CD14-positive monocyte (primary cell): ENCODE results near the gene SP7. TPM values are rescaled to one million over a fixed set of nuclear protein-coding genes. Genes with fewer than 3 reads are reported as not detected.

Experiments used
- DNase-seq, 3 donors: peaks; one replicate each; pipeline ENCODE4 v3.0.0-alpha.2; 2011 to 2022
- H2AFZ ChIP-seq: 2 replicates; pipeline ENCODE4 v1.6.0; 2012; ENCODE audit warnings: mild to moderate bottlenecking, low read depth, low read length, inconsistent platforms; ENCODE audit not compliant: insufficient read depth, poor library complexity, severe bottlenecking
- H3K27ac ChIP-seq, 2 donors: 1 replicate in 1 of 2; 2 replicates in 1 of 2; pipeline ENCODE4 v1.5.1; 2012 to 2013; ENCODE audit warnings: low read length in 2 of 2, control low read depth in 1 of 2, inconsistent platforms in 1 of 2, low read depth in 1 of 2, mild to moderate bottlenecking in 1 of 2
- H3K27me3 ChIP-seq, 2 donors: one replicate each; pipeline versions ENCODE4 v1.6.0 to v1.6.1; 2011 to 2013; ENCODE audit warnings: low read length in 2 of 2; ENCODE audit not compliant: control insufficient read depth in 2 of 2, insufficient read depth in 2 of 2
- H3K36me3 ChIP-seq, 2 donors: replicated peaks in 1 of 2; 1 replicate in 1 of 2; 2 replicates in 1 of 2; pipeline versions ENCODE4 v1.5.1 to v1.6.1; 2012 to 2013; ENCODE audit warnings: low read length in 2 of 2, control low read depth in 1 of 2, inconsistent platforms in 1 of 2, mild to moderate bottlenecking in 1 of 2; ENCODE audit not compliant: insufficient read depth in 2 of 2, control insufficient read depth in 1 of 2
- H3K4me1 ChIP-seq, 2 donors: 1 replicate in 1 of 2; 2 replicates in 1 of 2; pipeline versions ENCODE4 v1.5.1 to v1.6.1; 2012 to 2013; ENCODE audit warnings: low read length in 2 of 2, control low read depth in 1 of 2, inconsistent platforms in 1 of 2, mild to moderate bottlenecking in 1 of 2, moderate library complexity in 1 of 2; ENCODE audit not compliant: insufficient read depth in 2 of 2, control insufficient read depth in 1 of 2
- H3K4me2 ChIP-seq: replicated peaks from 2 replicates; pipeline ENCODE3; 2012; ENCODE audit warnings: low read length, moderate library complexity, mild to moderate bottlenecking; ENCODE audit not compliant: poor library complexity, severe bottlenecking; ENCODE audit errors: extremely low read depth
- H3K4me3 ChIP-seq, 3 experiments: fragments of 200-600 bp in 1 of 3; sonication (generic) in 1 of 3; replicated peaks in 1 of 3; 1 replicate in 2 of 3; 2 replicates in 1 of 3; pipeline ENCODE4 v1.5.1; 2011 to 2013; ENCODE audit warnings: low read length in 3 of 3, mild to moderate bottlenecking in 3 of 3, control low read depth in 2 of 3, low read depth in 2 of 3, inconsistent platforms in 1 of 3, moderate library complexity in 1 of 3
- H3K79me2 ChIP-seq: 2 replicates; pipeline ENCODE4 v1.6.0; 2012; ENCODE audit warnings: mild to moderate bottlenecking, control low read depth, inconsistent platforms, low read length, moderate library complexity; ENCODE audit not compliant: insufficient read depth
- H3K9ac ChIP-seq: 2 replicates; pipeline ENCODE4 v1.6.0; 2017; ENCODE audit warnings: low read length, mild to moderate bottlenecking; ENCODE audit not compliant: insufficient read depth, poor library complexity, severe bottlenecking
- H3K9me3 ChIP-seq, 2 donors: replicated peaks in 1 of 2; 1 replicate in 1 of 2; 2 replicates in 1 of 2; pipeline versions ENCODE4 v1.5.1 to v1.6.1; 2012 to 2013; ENCODE audit warnings: low read length in 2 of 2, control low read depth in 1 of 2; ENCODE audit not compliant: control insufficient read depth in 1 of 2, insufficient read depth in 1 of 2
- H4K20me1 ChIP-seq: 2 replicates; pipeline ENCODE4 v1.6.0; 2012; ENCODE audit warnings: mild to moderate bottlenecking, low read length, control low read depth, moderate library complexity; ENCODE audit not compliant: insufficient read depth
- H3K27ac Mint-ChIP-seq, 7 donors: one replicate each; pipeline ENCODE4 v1.8.0; 2020; ENCODE audit warnings: mild to moderate bottlenecking in 7 of 7, mixed read lengths in 7 of 7, moderate library complexity in 6 of 7, inconsistent platforms in 2 of 7
- H3K27me3 Mint-ChIP-seq, 3 donors: one replicate each; pipeline ENCODE4 v1.8.0; 2021 to 2022; ENCODE audit warnings: low read depth in 3 of 3, mild to moderate bottlenecking in 3 of 3, mixed read lengths in 3 of 3, moderate library complexity in 3 of 3, inconsistent platforms in 1 of 3
- H3K36me3 Mint-ChIP-seq, 2 donors: one replicate each; pipeline ENCODE4 v1.8.0; 2020; ENCODE audit warnings: mixed read lengths in 2 of 2, inconsistent platforms in 1 of 2, mild to moderate bottlenecking in 1 of 2
- H3K4me1 Mint-ChIP-seq: one replicate; pipeline ENCODE4 v1.8.0; 2020; ENCODE audit warnings: mild to moderate bottlenecking, mixed read lengths
- H3K4me3 Mint-ChIP-seq, 2 donors: one replicate each; pipeline ENCODE4 v1.8.0; 2020; ENCODE audit warnings: mild to moderate bottlenecking in 2 of 2, mixed read lengths in 2 of 2, moderate library complexity in 1 of 2
- H3K9me3 Mint-ChIP-seq, 7 donors: one replicate each; pipeline ENCODE4 v1.8.0; 2020 to 2022; ENCODE audit warnings: mixed read lengths in 7 of 7, mild to moderate bottlenecking in 6 of 7, moderate library complexity in 6 of 7, inconsistent platforms in 2 of 7
- CTCF ChIP-seq: fragments of 200-600 bp; IDR thresholded peaks from one replicate; pipeline ENCODE4 v1.8.0; 2022; ENCODE audit warnings: antibody characterized with exemption, mild to moderate bottlenecking
- WGBS: methylation state at CpG from one replicate; pipeline ENCODE4 v1.1.5; 2013; ENCODE audit warnings: missing lambda C conversion rate; ENCODE audit not compliant: insufficient coverage; 5-methylcytosine and 5-hydroxymethylcytosine counted together
- intact Hi-C, 2 donors: fragments of 100-400 bp; cut with micrococcal nuclease; formaldehyde crosslinking; loops; one replicate each; pipeline versions ENCODE4 v1.15.0 to v1.15.1; 2023
- polyA plus RNA-seq, 3 donors: library from polyadenylated mRNA; depleted of rRNA in 1 of 3; unstranded in 2 of 3; stranded (reverse) in 1 of 3; fragments of 300-500 nt in 2 of 3; fragments of >200 nt in 1 of 3; fragmentation: Illumina TruSeq in 2 of 3; gene quantifications; 1 replicate in 2 of 3; 2 replicates in 1 of 3; pipeline ENCODE4 v1.2.3, GENCODE V29; 2012 to 2021

Gene SP7
- polyA plus RNA-seq, 3 donors = 0.04 TPM; not detected in 2

- Mint-ChIP-seq H3K27ac (no peak overlapping the region), H3K36me3 (peaks cover 0 to 2% of the 10 kb centered on the region in 2 donors), H3K4me3 (no peak overlapping the region), H3K4me1 (peaks cover 21% of the 10 kb centered on the region), H3K9me3 (peaks cover 0 to 5% (median 0%) of the 10 kb centered on the region in 7 donors), H3K27me3 (peaks cover 47 to 69% (median 49%) of the 10 kb centered on the region in 3 donors)
- H3K4me2 ChIP-seq = no peak overlapping the region
- H3K79me2 ChIP-seq = no peaks in the 10 kb centered on the region
- H3K27ac ChIP-seq = no peak overlapping the region
- H3K4me1 ChIP-seq = peaks cover 6 to 9% of the 10 kb centered on the region in 2 donors
- H3K4me3 ChIP-seq = no peak overlapping the region
- no peak overlapping the region for H2AFZ ChIP-seq
- no peaks in the 10 kb centered on the region for H4K20me1 ChIP-seq
- peaks cover 5 to 39% of the 10 kb centered on the region in 2 donors for H3K27me3 ChIP-seq
- no peak for DNase-seq
- WGBS = no CpG with 5 or more reads among the region's 6 CpGs
- no peak for TF ChIP-seq CTCF
- intact Hi-C loops = no loop called here
- no peaks in the 10 kb centered on the region for H3K36me3 ChIP-seq
- H3K9ac ChIP-seq = no peak overlapping the region
- H3K9me3 ChIP-seq = no peaks in the 10 kb centered on the region
Measured at GRCh38 chr12:53338916-53339315, 2.8 kb upstream of the SP7 start.

- Histone ChIP-seq H3K27ac (no peak overlapping the region), H3K4me3 (no peak overlapping the region), H3K4me2 (no peak overlapping the region), H3K4me1 (peaks cover 6 to 9% of the 10 kb centered on the region in 2 donors), H3K9me3 (no peaks in the 10 kb centered on the region), H4K20me1 (no peaks in the 10 kb centered on the region), H2AFZ (no peak overlapping the region), H3K27me3 (peaks cover 5 to 35% of the 10 kb centered on the region in 2 donors), H3K9ac (no peak overlapping the region), H3K79me2 (no peaks in the 10 kb centered on the region), H3K36me3 (no peaks in the 10 kb centered on the region)
- Mint-ChIP-seq H3K36me3 (peaks cover 0 to 2% of the 10 kb centered on the region in 2 donors), H3K27me3 (peaks cover 46 to 69% (median 49%) of the 10 kb centered on the region in 3 donors), H3K9me3 (peaks cover 0 to 5% (median 0%) of the 10 kb centered on the region in 7 donors), H3K4me1 (peaks cover 21% of the 10 kb centered on the region), H3K4me3 (peak overlapping the region in 1 of 2 donors; percentile 73), H3K27ac (peak overlapping the region in 1 of 7 donors; percentile 15)
- 4% methylated on average over 9 of the region's 11 CpGs for WGBS
- no peak for TF ChIP-seq CTCF
- no peak for DNase-seq
- intact Hi-C loops = no loop called here
Measured at GRCh38 chr12:53338017-53338416, 1.9 kb upstream of the SP7 start.
